ENCODE results near the gene SLC16A10. TPM values are rescaled to one million over a fixed set of nuclear protein-coding genes. Genes with fewer than 3 reads are reported as not detected.
"Not testable (repeated sequence)": the region's sequence is repeated elsewhere in the genome, so short reads cannot be mapped to it uniquely, and the experiment has no call there.

Gene SLC16A10
- total RNA-seq, 4 donors from 2014 or later, result 0.45 to 5.3 (median 0.70) TPM

DNA sequence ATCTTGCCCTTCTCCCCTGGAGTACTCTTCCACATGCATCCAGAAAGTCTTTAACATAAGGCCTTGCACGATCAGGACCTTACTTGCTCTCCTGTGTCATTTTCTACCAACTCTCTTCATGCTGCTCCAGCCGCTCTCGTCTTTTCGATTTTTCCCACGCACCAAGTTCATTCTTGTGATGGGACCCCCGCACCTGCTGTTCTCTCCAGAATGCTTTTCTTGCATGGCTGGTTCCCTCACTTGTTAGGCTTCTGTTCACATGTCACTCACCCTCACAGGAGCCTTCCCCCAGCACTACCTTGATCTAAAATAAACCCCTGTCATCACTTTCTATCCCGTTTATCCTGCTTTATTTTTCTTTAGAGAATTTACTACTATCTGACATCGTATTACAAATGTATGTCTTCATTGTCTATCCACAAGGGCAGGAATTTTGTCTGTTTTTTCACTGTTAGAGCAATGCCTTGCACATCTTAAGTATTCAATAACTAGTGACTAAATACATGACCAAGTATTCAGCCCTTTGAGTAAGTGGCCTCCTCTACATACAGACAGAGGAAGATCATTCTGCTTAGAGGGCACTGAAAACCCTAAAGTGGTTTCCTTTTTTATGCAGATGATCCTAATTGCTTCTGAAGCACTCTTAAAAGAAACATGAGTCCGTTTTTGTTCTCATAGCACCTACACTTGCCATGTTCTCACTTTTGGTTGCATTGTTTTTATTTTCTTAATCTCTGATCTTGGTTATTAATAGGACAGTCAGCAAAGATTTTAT is 166.9 kb downstream of the SLC16A10 start:
- H3K27me3 ChIP-seq, result peaks cover 0 to 17% (median 0%) of the 10 kb centered on the region in 4 donors
- no peak for TF ChIP-seq EP300 (IDR thresholded peaks at IDR 0.05)
- no peaks in the 10 kb centered on the region for H3K36me3 ChIP-seq
- DNase-seq (ENCODE audit: extremely low spot score), result no peak
- H3K4me1 ChIP-seq, result peaks cover 0 to 6% (median 2%) of the 10 kb centered on the region in 4 donors
- no peaks in the 10 kb centered on the region for H3K9me3 ChIP-seq
- intact Hi-C loops (cut with DNase I), result no loop called here
- WGBS, result 77% methylated on average over 9 of the region's 9 CpGs
- no peak overlapping the region for H3K27ac ChIP-seq (replicated peaks in 1 of 4)
- no peak overlapping the region for H3K4me3 ChIP-seq

DNA sequence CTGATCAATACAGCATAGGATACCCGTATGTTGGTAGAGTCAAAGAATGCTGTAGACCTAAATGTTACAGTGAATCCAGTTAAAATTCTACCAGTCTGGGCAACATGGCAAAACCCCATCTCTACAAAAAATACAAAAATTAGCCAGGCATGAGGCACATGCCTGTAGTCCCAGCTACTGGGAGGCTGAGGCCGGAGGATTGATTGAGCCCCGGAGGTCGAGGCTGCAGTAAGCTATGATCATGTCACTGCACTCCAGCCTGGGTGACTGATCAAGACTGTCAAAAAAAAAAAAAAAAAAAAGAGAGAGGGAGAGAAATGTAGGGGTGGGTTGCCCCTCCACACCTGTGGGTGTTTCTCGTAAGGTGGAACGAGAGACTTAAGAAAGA is 167.5 kb downstream of the SLC16A10 start:
- H3K36me3 ChIP-seq, result no peaks in the 10 kb centered on the region
- no peak overlapping the region for H3K4me3 ChIP-seq
- TF ChIP-seq POLR2AphosphoS5 (IDR thresholded peaks at IDR 0.05) (no peak), POLR2A (IDR thresholded peaks at IDR 0.05; ENCODE audit: low read depth) (no peak), EP300 (IDR thresholded peaks at IDR 0.05) (no peak)
- TF ChIP-seq, protein P1, sequence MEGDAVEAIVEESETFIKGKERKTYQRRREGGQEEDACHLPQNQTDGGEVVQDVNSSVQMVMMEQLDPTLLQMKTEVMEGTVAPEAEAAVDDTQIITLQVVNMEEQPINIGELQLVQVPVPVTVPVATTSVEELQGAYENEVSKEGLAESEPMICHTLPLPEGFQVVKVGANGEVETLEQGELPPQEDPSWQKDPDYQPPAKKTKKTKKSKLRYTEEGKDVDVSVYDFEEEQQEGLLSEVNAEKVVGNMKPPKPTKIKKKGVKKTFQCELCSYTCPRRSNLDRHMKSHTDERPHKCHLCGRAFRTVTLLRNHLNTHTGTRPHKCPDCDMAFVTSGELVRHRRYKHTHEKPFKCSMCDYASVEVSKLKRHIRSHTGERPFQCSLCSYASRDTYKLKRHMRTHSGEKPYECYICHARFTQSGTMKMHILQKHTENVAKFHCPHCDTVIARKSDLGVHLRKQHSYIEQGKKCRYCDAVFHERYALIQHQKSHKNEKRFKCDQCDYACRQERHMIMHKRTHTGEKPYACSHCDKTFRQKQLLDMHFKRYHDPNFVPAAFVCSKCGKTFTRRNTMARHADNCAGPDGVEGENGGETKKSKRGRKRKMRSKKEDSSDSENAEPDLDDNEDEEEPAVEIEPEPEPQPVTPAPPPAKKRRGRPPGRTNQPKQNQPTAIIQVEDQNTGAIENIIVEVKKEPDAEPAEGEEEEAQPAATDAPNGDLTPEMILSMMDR (IDR thresholded peaks at IDR 0.05), result no peak
- intact Hi-C loops (cut with DNase I), result no loop called here
- 89% methylated on average over 6 of the region's 6 CpGs for WGBS
- H3K4me1 ChIP-seq, result peaks cover 2 to 9% (median 6%) of the 10 kb centered on the region in 4 donors
- H3K27ac ChIP-seq (replicated peaks in 1 of 4), result no peak overlapping the region
- no peak for DNase-seq (ENCODE audit: extremely low spot score)
- peaks cover 0 to 17% (median 0%) of the 10 kb centered on the region in 4 donors for H3K27me3 ChIP-seq
- H3K9me3 ChIP-seq, result no peaks in the 10 kb centered on the region

DNA sequence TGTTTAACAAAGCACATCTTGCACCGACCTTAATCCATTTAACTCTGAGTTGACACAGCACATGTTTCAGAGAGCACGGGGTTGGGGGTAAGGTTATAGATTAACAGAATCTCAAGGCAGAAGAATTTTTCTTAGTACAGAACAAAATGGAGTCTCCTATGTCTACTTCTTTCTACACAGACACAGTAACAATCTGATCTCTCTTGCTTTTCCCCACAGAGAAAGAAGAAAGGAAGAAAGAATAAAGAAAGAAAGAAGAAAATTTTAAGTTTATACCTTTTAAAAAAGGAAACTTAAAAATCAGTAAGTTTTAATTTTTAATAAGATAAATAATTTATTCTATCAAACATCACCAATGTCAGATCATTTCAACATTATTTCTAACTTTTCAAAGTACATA is 168.5 kb downstream of the SLC16A10 start:
- Histone ChIP-seq H3K4me1 (peaks cover 11 to 20% (median 17%) of the 10 kb centered on the region in 4 donors), H3K27me3 (peaks cover 0 to 17% (median 0%) of the 10 kb centered on the region in 4 donors)
- WGBS, result 63% methylated on average over 2 of the region's 2 CpGs
- intact Hi-C loops (cut with DNase I); H3K4me3 ChIP-seq; H3K9me3 ChIP-seq; H3K27ac ChIP-seq (replicated peaks in 1 of 4); H3K36me3 ChIP-seq; DNase-seq (ENCODE audit: extremely low spot score): not testable (repeated sequence)

DNA sequence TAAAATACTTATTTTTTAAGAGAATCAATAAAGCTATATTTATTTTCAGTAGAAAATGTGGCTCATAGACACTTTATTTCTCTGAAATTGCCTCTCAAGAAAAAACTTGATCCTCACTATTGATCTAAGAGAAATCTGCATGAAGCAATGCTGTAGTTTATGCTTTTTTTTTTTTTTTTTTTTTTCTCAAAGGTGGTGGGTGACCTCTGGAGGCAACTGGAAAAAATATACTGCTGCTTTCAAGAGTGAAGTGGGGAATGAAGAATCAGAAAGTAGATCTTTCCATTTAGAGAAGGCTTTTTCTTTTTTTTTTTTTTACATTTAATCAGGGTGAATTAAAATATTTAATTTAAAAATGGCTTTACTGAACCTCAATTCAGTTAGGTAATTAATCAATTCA is 169.3 kb downstream of the SLC16A10 start:
- H3K27me3 ChIP-seq, result peaks cover 0 to 17% (median 0%) of the 10 kb centered on the region in 4 donors
- no peaks in the 10 kb centered on the region for H3K36me3 ChIP-seq
- H3K27ac ChIP-seq (replicated peaks in 1 of 4), result no peak overlapping the region
- H3K9me3 ChIP-seq, result no peaks in the 10 kb centered on the region
- TF ChIP-seq, protein P1 (IDR thresholded peaks at IDR 0.05), result no peak
- no peak for TF ChIP-seq EP300 (IDR thresholded peaks at IDR 0.05)
- TF ChIP-seq POLR2A (IDR thresholded peaks at IDR 0.05; ENCODE audit: low read depth), result no peak
- TF ChIP-seq POLR2AphosphoS5 (IDR thresholded peaks at IDR 0.05), result no peak
- intact Hi-C loops (cut with DNase I), result no loop called here
- no peak for DNase-seq (ENCODE audit: extremely low spot score)
- H3K4me1 ChIP-seq, result peaks cover 11 to 26% (median 22%) of the 10 kb centered on the region in 4 donors
- H3K4me3 ChIP-seq, result no peak overlapping the region

DNA sequence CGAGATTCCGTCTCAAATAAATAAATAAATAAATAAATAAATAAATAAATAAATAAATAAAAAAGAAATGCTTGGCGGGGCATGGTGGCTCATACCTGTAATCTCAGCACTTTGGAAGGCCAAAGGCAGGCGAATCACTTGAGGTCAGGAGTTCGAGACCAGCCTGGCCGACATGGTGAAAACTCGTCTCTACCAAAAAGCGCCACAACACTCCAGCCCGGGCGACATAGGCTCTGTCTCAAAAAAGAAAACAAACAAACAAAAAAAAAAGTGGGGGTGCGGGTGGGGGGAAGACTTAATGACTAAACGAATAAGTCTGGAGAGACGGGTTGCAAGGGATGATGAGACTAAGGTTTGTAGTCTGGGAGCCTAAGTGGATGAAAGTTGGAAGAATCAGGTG is 170.7 kb downstream of the SLC16A10 start:
- Histone ChIP-seq H3K27ac (replicated peaks in 1 of 4) (no peak overlapping the region), H3K4me3 (no peak overlapping the region), H3K9me3 (no peaks in the 10 kb centered on the region), H3K27me3 (peaks cover 0 to 17% (median 0%) of the 10 kb centered on the region in 4 donors), H3K4me1 (peaks cover 11 to 32% (median 24%) of the 10 kb centered on the region in 4 donors), H3K36me3 (no peaks in the 10 kb centered on the region)
- TF ChIP-seq POLR2A (IDR thresholded peaks at IDR 0.05; ENCODE audit: low read depth), result no peak
- 89% methylated on average over 13 of the region's 13 CpGs for WGBS
- no peak for DNase-seq (ENCODE audit: extremely low spot score)
- intact Hi-C loops (cut with DNase I), result loop anchor here (2.0 kb wide), 1 partner anchor 385 kb away; no protein-coding TSS in a partner anchor

DNA sequence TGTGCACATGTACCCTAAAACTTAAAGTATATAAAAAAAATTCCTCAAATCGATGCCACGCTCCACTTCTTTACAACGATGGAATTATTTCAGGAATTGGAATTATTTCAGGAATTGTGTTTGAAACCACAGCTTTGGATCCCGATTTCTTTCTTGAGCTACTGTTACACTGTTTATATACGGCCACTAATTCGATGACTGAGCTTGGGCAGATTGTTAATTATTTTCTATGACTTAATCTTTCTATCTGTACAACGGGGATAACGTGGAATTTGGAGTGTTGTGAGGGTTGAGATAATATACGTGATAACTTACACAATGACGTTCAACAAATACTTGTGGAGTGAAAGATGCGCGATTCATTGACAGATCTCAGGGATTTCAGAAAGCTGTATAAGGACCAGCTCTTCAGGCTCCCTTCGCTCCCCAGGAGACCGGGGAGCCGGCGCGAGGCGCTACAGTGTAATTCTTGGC is 171.3 kb downstream of the SLC16A10 start:
- H3K27ac ChIP-seq (replicated peaks in 1 of 4), result peak overlapping the region; percentile 85 to 94 (median 93)
- H3K9me3 ChIP-seq, result no peaks in the 10 kb centered on the region
- 18% methylated on average over 18 of the region's 18 CpGs for WGBS
- peaks cover 0 to 14% (median 0%) of the 10 kb centered on the region in 4 donors for H3K27me3 ChIP-seq
- no peak for DNase-seq (ENCODE audit: extremely low spot score)
- peaks cover 11 to 33% (median 24%) of the 10 kb centered on the region in 4 donors for H3K4me1 ChIP-seq
- intact Hi-C loops (cut with DNase I), result loop anchor here (2.0 kb wide), 1 partner anchor 384 kb away; no protein-coding TSS in a partner anchor
- peak overlapping the region; percentile 74 to 91 (median 84) for H3K4me3 ChIP-seq
- H3K36me3 ChIP-seq, result no peaks in the 10 kb centered on the region
- TF ChIP-seq POLR2AphosphoS5 (IDR thresholded peaks at IDR 0.05) (no peak), POLR2A (IDR thresholded peaks at IDR 0.05; ENCODE audit: low read depth) (no peak), EP300 (IDR thresholded peaks at IDR 0.05) (no peak)
- TF ChIP-seq, protein P1 (IDR thresholded peaks at IDR 0.05), result no peak
